Endothelial cell of umbilical vein (primary cell): Measurements from ENCODE around the gene ADCYAP1R1. TPM values are rescaled to one million over a fixed set of nuclear protein-coding genes. Genes with fewer than 3 reads are reported as not detected.

Experiments
- BruUV-seq: library from RNA; stranded (reverse); fragments of 400-500 nt; replicated peaks from 2 replicates; lab custom pipeline; 2021; lab: Mats Ljungman, UMichigan
- CTCF ChIA-PET: fragments of 300-600, 350-600 bp; sonication (Branson Sonifier 250); formaldehyde crosslinking; loops from one replicate; lab custom pipeline; 2021; ENCODE audit warnings: antibody characterized with exemption, inconsistent platforms; lab: Charles Lee
- POLR2A ChIA-PET: fragments of 300-600, 350-600 bp; sonication (Branson Sonifier 250); formaldehyde crosslinking; loops from one replicate; lab custom pipeline; 2021; ENCODE audit warnings: antibody characterized with exemption, inconsistent platforms; lab: Charles Lee
- DNase-seq: peaks from one replicate; pipeline ENCODE4 v3.0.0-alpha.2; 2011; ENCODE audit warnings: low read depth, low spot score
- FAIRE-seq: peaks from 2 replicates; lab custom pipeline; 2011; peaks lifted over from hg19 to GRCh38; lab: Jason Lieb, UNC
- H2AFZ ChIP-seq: 2 replicates; pipeline ENCODE4 v1.6.0; 2012; ENCODE audit warnings: low read depth, low read length, control low read depth, inconsistent platforms
- H3K27ac ChIP-seq: 2 replicates; pipeline ENCODE4 v1.5.1; 2011; ENCODE audit warnings: low read depth, mild to moderate bottlenecking, control low read depth, low read length, moderate library complexity; ENCODE audit not compliant: insufficient read depth
- H3K27me3 ChIP-seq, 2 experiments: 2 replicates each; pipeline versions ENCODE4 v1.6.0 to v1.6.1; 2011; ENCODE audit warnings: low read length in 2 of 2, mixed read lengths in 1 of 2; ENCODE audit not compliant: control insufficient read depth in 2 of 2, insufficient read depth in 2 of 2
- H3K36me3 ChIP-seq, 2 experiments: 2 replicates in 1 of 2; 3 replicates in 1 of 2; pipeline ENCODE4 v1.5.1; 2011; ENCODE audit warnings: low read length in 2 of 2, mild to moderate bottlenecking in 1 of 2, moderate library complexity in 1 of 2; ENCODE audit not compliant: control insufficient read depth in 2 of 2, insufficient read depth in 2 of 2; ENCODE audit errors: extremely low read depth in 1 of 2
- H3K4me1 ChIP-seq: 3 replicates; pipeline ENCODE4 v1.5.1; 2011; ENCODE audit warnings: mild to moderate bottlenecking, low read length; ENCODE audit not compliant: control insufficient read depth, insufficient read depth; ENCODE audit errors: extremely low read depth
- H3K4me2 ChIP-seq: 2 replicates; pipeline ENCODE4 v1.6.1; 2011; ENCODE audit warnings: low read length, control low read depth, mixed read lengths; ENCODE audit not compliant: insufficient read depth
- H3K4me3 ChIP-seq, 3 experiments: fragments of 200-600 bp in 1 of 3; sonication (generic), shearing (Covaris generic) in 1 of 3; replicated peaks in 1 of 3; 2 replicates each; pipeline ENCODE4 v1.5.1; 2011 to 2016; ENCODE audit warnings: control low read depth in 3 of 3, low read length in 3 of 3, mild to moderate bottlenecking in 2 of 3, inconsistent platforms in 1 of 3, low read depth in 1 of 3, moderate library complexity in 1 of 3; ENCODE audit not compliant: insufficient read depth in 1 of 3
- H3K79me2 ChIP-seq: 2 replicates; pipeline ENCODE4 v1.6.0; 2012; ENCODE audit warnings: low read length, inconsistent platforms; ENCODE audit not compliant: control insufficient read depth, insufficient read depth
- H3K9ac ChIP-seq: replicated peaks from 2 replicates; pipeline ENCODE3; 2011; ENCODE audit warnings: low read length, control low read depth; ENCODE audit not compliant: insufficient read depth; ENCODE audit errors: extremely low read depth
- H3K9me1 ChIP-seq: replicated peaks from 3 replicates; pipeline ENCODE4 v1.6.0; 2011; ENCODE audit warnings: mild to moderate bottlenecking, low read length; ENCODE audit not compliant: control insufficient read depth, insufficient read depth; ENCODE audit errors: extremely low read depth
- H3K9me3 ChIP-seq: replicated peaks from 2 replicates; pipeline ENCODE4 v1.5.1; 2012; ENCODE audit warnings: low read length, inconsistent platforms; ENCODE audit not compliant: control insufficient read depth, insufficient read depth
- H4K20me1 ChIP-seq: replicated peaks from 2 replicates; pipeline ENCODE3; 2011; ENCODE audit warnings: mild to moderate bottlenecking, low read length; ENCODE audit not compliant: control insufficient read depth, insufficient read depth; ENCODE audit errors: extremely low read depth
- CTCF ChIP-seq, 2 donors: IDR thresholded peaks; 1 replicate in 1 of 2; 2 replicates in 1 of 2; pipeline ENCODE4 v1.5.1; 2011; ENCODE audit warnings: low read length in 2 of 2, mild to moderate bottlenecking in 2 of 2, moderate library complexity in 2 of 2, control low read depth in 1 of 2, inconsistent platforms in 1 of 2, low read depth in 1 of 2; ENCODE audit not compliant: insufficient read depth in 1 of 2; ENCODE audit errors: extremely low read depth in 1 of 2
- EZH2 ChIP-seq: IDR thresholded peaks from 2 replicates; pipeline ENCODE4 v1.6.1; 2012; ENCODE audit warnings: borderline replicate concordance, low read depth, mild to moderate bottlenecking, moderate library complexity, low read length, inconsistent platforms; ENCODE audit not compliant: severe bottlenecking
- FOS ChIP-seq: IDR thresholded peaks from 2 replicates; pipeline ENCODE4 v1.6.1; 2011; ENCODE audit warnings: mild to moderate bottlenecking, low read length, moderate library complexity, borderline replicate concordance; ENCODE audit not compliant: insufficient read depth
- GATA2 ChIP-seq: IDR thresholded peaks from 2 replicates; pipeline ENCODE4 v1.7.0; 2011; ENCODE audit warnings: low read depth, mild to moderate bottlenecking, moderate library complexity, mixed read lengths, low read length; ENCODE audit not compliant: insufficient read length, insufficient read depth
- JUN ChIP-seq: IDR thresholded peaks from 2 replicates; pipeline ENCODE4 v1.6.1; 2011; ENCODE audit warnings: borderline replicate concordance, low read depth; ENCODE audit not compliant: insufficient read length, insufficient read depth
- POLR2AphosphoS5 ChIP-seq: IDR thresholded peaks from 2 replicates; pipeline ENCODE4 v1.6.1; 2012; ENCODE audit warnings: low read depth, mild to moderate bottlenecking, control low read depth, low read length, moderate library complexity; ENCODE audit not compliant: insufficient read depth
- dilution Hi-C: fragments of 300-500 bp; cut with MboI; formaldehyde crosslinking; loops from one replicate; pipeline ENCODE4 v1.15.0; 2019; ENCODE audit warnings: low sequenced_read_pairs; ENCODE audit not compliant: extremely low pct_ligation_motif_present
- intact Hi-C: fragments of 100-400 bp; cut with micrococcal nuclease; formaldehyde crosslinking; loops from one replicate; pipeline ENCODE4 v1.10.0; 2022
- polyA plus RNA-seq, 4 experiments: library from polyadenylated mRNA; depleted of rRNA in 3 of 4; stranded (reverse) in 3 of 4; unstranded in 1 of 4; fragments of >200 nt; gene quantifications; 2 replicates each; pipeline versions ENCODE4 v1.2.1 to v1.2.3, GENCODE V29; 2011 to 2012; ENCODE audit warnings: missing spikeins in 1 of 4
- total RNA-seq: library from RNA; stranded (reverse); gene quantifications from 2 replicates; pipeline ENCODE4 v1.2.3, GENCODE V29; 2021
- TF ChIP-seq, protein P1 (sequence below): IDR thresholded peaks from 2 replicates; pipeline ENCODE4 v1.6.1; 2011; ENCODE audit not compliant: insufficient read depth, insufficient read length

ADCYAP1R1 gene
- total and polyA plus RNA-seq, 2 donors (not counting 3 experiments of a cell fraction or from before 2014, with no cell fraction given), result 0.04 TPM; not detected in 1

- Histone ChIP-seq H3K4me3 (no peak overlapping the region), H3K9me3 (no peaks in the 10 kb centered on the region), H3K9ac (no peak overlapping the region), H2AFZ (no peak overlapping the region), H3K36me3 (no peaks in the 10 kb centered on the region), H4K20me1 (no peaks in the 10 kb centered on the region), H3K9me1 (no peaks in the 10 kb centered on the region), H3K27me3 (peaks cover 3 to 7% of the 10 kb centered on the region in 2 experiments), H3K79me2 (no peaks in the 10 kb centered on the region), H3K27ac (no peak overlapping the region), H3K4me1 (no peaks in the 10 kb centered on the region), H3K4me2 (no peak overlapping the region)
- dilution Hi-C loops (no loop called here), intact Hi-C loops (no loop called here)
- no TSS peak for BruUV-seq
- ChIA-PET CTCF (interaction anchor here (1.2 kb wide), 1 partner anchor 10 kb away, joined by 3 read pairs; no protein-coding TSS in a partner anchor), POLR2A (no interaction called here)
- TF ChIP-seq JUN (no peak), POLR2AphosphoS5 (no peak), CTCF (IDR thresholded peaks at IDR 0.05; ENCODE audit: extremely low read depth in 1 of 2, insufficient read depth in 1 of 2, low read depth in 1 of 2, low read length in 2 of 2) (no peak), GATA2 (no peak), EZH2 (no peak), FOS (no peak)
- TF ChIP-seq, protein P1, sequence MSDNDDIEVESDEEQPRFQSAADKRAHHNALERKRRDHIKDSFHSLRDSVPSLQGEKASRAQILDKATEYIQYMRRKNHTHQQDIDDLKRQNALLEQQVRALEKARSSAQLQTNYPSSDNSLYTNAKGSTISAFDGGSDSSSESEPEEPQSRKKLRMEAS, result no peak
- no peak for DNase-seq
- FAIRE-seq, result no peak
These were observed 49.0 kb upstream of the ADCYAP1R1 start for GRCh38 chr7:31003097-31003496.
